IMR-90 (cell line): ENCODE measurements around the gene CCR9. TPM values are rescaled to one million over a fixed set of nuclear protein-coding genes. Genes with fewer than 3 reads are reported as not detected.

Source experiments
- ATAC-seq: fragments of 200-7000 bp; cut with Tn5 transposase; 2 replicates; pipeline ENCODE4 v1.9.1; 2020; ENCODE audit warnings: low read depth, mild to moderate bottlenecking, moderate library complexity
- BruUV-seq: library from RNA; stranded (reverse); fragments of 400-500 nt; replicated peaks from 2 replicates; lab custom pipeline; 2021; lab: Mats Ljungman, UMichigan
- CTCF ChIA-PET: fragments of 300-600 bp; formaldehyde crosslinking; extraction: SDS; loops from one replicate; lab custom pipeline; 2021; ENCODE audit warnings: antibody characterized with exemption; lab: Yijun Ruan, JAX
- POLR2A ChIA-PET: fragments of 300-600 bp; sonication (Branson Sonifier 250); formaldehyde crosslinking; loops from one replicate; lab custom pipeline; 2022; ENCODE audit warnings: antibody characterized with exemption; ENCODE audit not compliant: unreplicated experiment; lab: Charles Lee
- DNase-seq: peaks from one replicate; pipeline ENCODE4 v3.0.0; 2013
- H2AFZ ChIP-seq: replicated peaks from 2 replicates; pipeline ENCODE3; 2013; ENCODE audit warnings: low read length, mild to moderate bottlenecking; ENCODE audit not compliant: poor library complexity
- H2AK5ac ChIP-seq: 2 replicates; pipeline ENCODE4 v1.6.1; 2013; ENCODE audit warnings: low read depth, low read length, inconsistent platforms
- H2AK9ac ChIP-seq: replicated peaks from 2 replicates; pipeline ENCODE3; 2013; ENCODE audit warnings: mild to moderate bottlenecking, low read depth, low read length, moderate library complexity; ENCODE audit not compliant: poor library complexity
- H2BK120ac ChIP-seq: 2 replicates; pipeline ENCODE4 v1.6.1; 2013; ENCODE audit warnings: low read depth, low read length, inconsistent platforms
- H2BK15ac ChIP-seq: 3 replicates; pipeline ENCODE4 v1.6.1; 2013; ENCODE audit warnings: low read depth, low read length, inconsistent platforms
- H2BK20ac ChIP-seq: 2 replicates; pipeline ENCODE4 v1.6.1; 2013; ENCODE audit warnings: low read depth, mild to moderate bottlenecking, inconsistent platforms, low read length, moderate library complexity
- H2BK5ac ChIP-seq: 2 replicates; pipeline ENCODE4 v1.6.1; 2013; ENCODE audit warnings: mild to moderate bottlenecking, low read depth, low read length, inconsistent platforms; ENCODE audit not compliant: poor library complexity, severe bottlenecking
- H3K14ac ChIP-seq: replicated peaks from 2 replicates; pipeline ENCODE4 v1.6.1; 2013; ENCODE audit warnings: low read depth, low read length, inconsistent platforms
- H3K18ac ChIP-seq: 2 replicates; pipeline ENCODE4 v1.6.1; 2013; ENCODE audit warnings: low read depth, low read length, control low read depth
- H3K23ac ChIP-seq: 2 replicates; pipeline ENCODE4 v1.6.1; 2013; ENCODE audit warnings: low read depth, low read length, inconsistent platforms
- H3K27ac ChIP-seq: 2 replicates; pipeline ENCODE4 v1.5.1; 2013; ENCODE audit warnings: mild to moderate bottlenecking, control low read depth, low read length; ENCODE audit not compliant: insufficient read depth
- H3K27me3 ChIP-seq: 2 replicates; pipeline ENCODE4 v1.6.1; 2013; ENCODE audit warnings: low read length; ENCODE audit not compliant: control insufficient read depth, insufficient read depth
- H3K36me3 ChIP-seq: 2 replicates; pipeline ENCODE4 v1.6.1; 2013; ENCODE audit warnings: low read length, mixed read lengths; ENCODE audit not compliant: control insufficient read depth, insufficient read depth
- H3K4ac ChIP-seq: 2 replicates; pipeline ENCODE4 v1.6.1; 2013; ENCODE audit warnings: low read depth, low read length, inconsistent platforms
- H3K4me1 ChIP-seq: 2 replicates; pipeline ENCODE4 v1.6.1; 2013; ENCODE audit warnings: low read length, mixed read lengths; ENCODE audit not compliant: control insufficient read depth, insufficient read depth
- H3K4me2 ChIP-seq: 2 replicates; pipeline ENCODE4 v1.6.1; 2013; ENCODE audit warnings: low read depth, mild to moderate bottlenecking, control low read depth, low read length, moderate library complexity
- H3K4me3 ChIP-seq: 2 replicates; pipeline ENCODE4 v1.5.1; 2013; ENCODE audit warnings: low read depth, mild to moderate bottlenecking, control low read depth, low read length, moderate library complexity; ENCODE audit not compliant: insufficient read depth
- H3K56ac ChIP-seq: 2 replicates; pipeline ENCODE4 v1.6.1; 2013; ENCODE audit warnings: low read length, inconsistent platforms; ENCODE audit not compliant: insufficient read depth; ENCODE audit errors: extremely low read depth
- H3K79me1 ChIP-seq, 2 experiments: 2 replicates each; pipeline ENCODE4 v1.6.1; 2013; ENCODE audit warnings: low read length in 2 of 2, inconsistent platforms in 1 of 2, low read depth in 1 of 2
- H3K9ac ChIP-seq: 2 replicates; pipeline ENCODE4 v1.6.1; 2013; ENCODE audit warnings: low read depth, low read length, control low read depth
- H3K9me1 ChIP-seq: 2 replicates; pipeline ENCODE4 v1.6.1; 2013; ENCODE audit warnings: low read length, inconsistent platforms; ENCODE audit not compliant: insufficient read depth
- H3K9me3 ChIP-seq: 2 replicates; pipeline ENCODE4 v1.6.1; 2013; ENCODE audit warnings: low read length; ENCODE audit not compliant: control insufficient read depth, insufficient read depth
- H4K20me1 ChIP-seq: 2 replicates; pipeline ENCODE4 v1.6.1; 2013; ENCODE audit warnings: low read length, inconsistent platforms; ENCODE audit not compliant: insufficient read depth
- H4K5ac ChIP-seq: 2 replicates; pipeline ENCODE4 v1.6.1; 2013; ENCODE audit warnings: mild to moderate bottlenecking, low read depth, low read length, control low read depth
- H4K8ac ChIP-seq, 2 experiments: 2 replicates each; pipeline ENCODE4 v1.6.1; 2013; ENCODE audit warnings: low read depth in 2 of 2, low read length in 2 of 2, control low read depth in 1 of 2, inconsistent platforms in 1 of 2
- H4K91ac ChIP-seq: 2 replicates; pipeline ENCODE4 v1.6.1; 2013; ENCODE audit warnings: low read depth, low read length, inconsistent platforms; ENCODE audit not compliant: insufficient read depth
- BHLHE40 ChIP-seq: fragments of 150-350 bp; IDR thresholded peaks from 2 replicates; pipeline ENCODE4 v1.6.1; 2016; ENCODE audit warnings: mild to moderate bottlenecking, low read depth, low read length
- CEBPB ChIP-seq: IDR thresholded peaks from 2 replicates; pipeline ENCODE4 v1.6.1; 2012; ENCODE audit warnings: low read depth, low read length, improper control_type of control experiment
- CHD1 ChIP-seq: IDR thresholded peaks from 2 replicates; pipeline ENCODE4 v1.6.1; 2012; ENCODE audit warnings: low read depth, low read length, improper control_type of control experiment
- ELK1 ChIP-seq: fragments of 150-350 bp; IDR thresholded peaks from 2 replicates; pipeline ENCODE4 v1.6.1; 2016; ENCODE audit warnings: low read depth, mild to moderate bottlenecking, low read length, moderate library complexity, borderline replicate concordance
- FOS ChIP-seq: fragments of 150-350 bp; IDR thresholded peaks from 2 replicates; pipeline ENCODE4 v1.6.1; 2016; ENCODE audit warnings: low read depth, low read length
- MAFK ChIP-seq: IDR thresholded peaks from 2 replicates; pipeline ENCODE4 v1.6.1; 2012; ENCODE audit warnings: low read depth, low read length, improper control_type of control experiment
- MXI1 ChIP-seq: IDR thresholded peaks from 2 replicates; pipeline ENCODE4 v1.6.1; 2012; ENCODE audit warnings: low read depth, mild to moderate bottlenecking, low read length, moderate library complexity, borderline replicate concordance
- NFE2L2 ChIP-seq: fragments of 150-350 bp; IDR thresholded peaks from 2 replicates; pipeline ENCODE4 v1.6.1; 2016; ENCODE audit warnings: low read depth, mild to moderate bottlenecking, low read length
- RAD21 ChIP-seq: IDR thresholded peaks from 2 replicates; pipeline ENCODE4 v1.6.1; 2012; ENCODE audit warnings: low read length, improper control_type of control experiment
- RCOR1 ChIP-seq: IDR thresholded peaks from 2 replicates; pipeline ENCODE4 v1.6.1; 2012; ENCODE audit warnings: mild to moderate bottlenecking, low read length, improper control_type of control experiment; ENCODE audit not compliant: insufficient replicate concordance
- RFX5 ChIP-seq: IDR thresholded peaks from 2 replicates; pipeline ENCODE4 v1.8.0; 2012; ENCODE audit warnings: low read depth, mild to moderate bottlenecking, low read length, moderate library complexity
- SMC3 ChIP-seq: fragments of 150-350 bp; IDR thresholded peaks from 2 replicates; pipeline ENCODE4 v1.6.1; 2016; ENCODE audit warnings: low read depth, mild to moderate bottlenecking, antibody characterized with exemption, low read length, moderate library complexity
- USF2 ChIP-seq: fragments of 150-350 bp; IDR thresholded peaks from 2 replicates; pipeline ENCODE4 v1.6.1; 2017; ENCODE audit warnings: mild to moderate bottlenecking, antibody characterized with exemption, low read length, low read depth
- WGBS, 2 experiments: methylation state at CpG; one replicate each; pipeline versions ENCODE4 v1.1.5 to v1.1.7; 2013; ENCODE audit warnings: missing lambda C conversion rate in 2 of 2; ENCODE audit not compliant: insufficient read length in 1 of 2; ENCODE audit errors: extremely low coverage in 2 of 2; 5-methylcytosine and 5-hydroxymethylcytosine counted together
- dilution Hi-C: fragments of 300-500 bp; cut with HindIII; formaldehyde crosslinking; loops from one replicate; pipeline ENCODE4 v1.14.3; 2018; ENCODE audit warnings: low sequenced_read_pairs; ENCODE audit not compliant: unreplicated experiment
- in situ Hi-C: fragments of 300-500 bp; cut with MboI; formaldehyde crosslinking; loops from 3 replicates; pipeline ENCODE4 v1.14.3; 2019; ENCODE audit warnings: low sequenced_read_pairs, inconsistent platforms, mixed read lengths
- intact Hi-C: fragments of 100-400 bp; cut with micrococcal nuclease; formaldehyde crosslinking; loops from 2 replicates; pipeline ENCODE4 v1.10.0; 2022
- polyA plus RNA-seq, 3 experiments: library from polyadenylated mRNA; depleted of rRNA; stranded (reverse); fragments of >200 nt; gene quantifications; 2 replicates each; pipeline ENCODE4 v1.2.3, GENCODE V29; 2012; ENCODE audit warnings: low replicate concordance in 1 of 3
- total RNA-seq: library from RNA; depleted of rRNA; stranded (reverse); fragments of >200 nt; gene quantifications from 2 replicates; pipeline ENCODE4 v1.2.3, GENCODE V29; 2012
- TF ChIP-seq, protein P1 (sequence below): conservative IDR thresholded peaks from 2 replicates; pipeline ENCODE4 v1.5.1; 2012; ENCODE audit warnings: mild to moderate bottlenecking, low read depth, low read length, improper control_type of control experiment

CCR9 gene
- total and polyA plus RNA-seq, 2 of the 4 experiments (the other 2 are of a cell fraction) = not detected

GRCh38 chr3:45929042-45929679 is 42.8 kb downstream of the CCR9 start:
- Histone ChIP-seq H2BK5ac (no peak overlapping the region), H4K8ac (no peak overlapping the region), H3K56ac (no peak overlapping the region), H2AFZ (peak overlapping the region; percentile 68), H3K23ac (no peak overlapping the region), H2BK120ac (no peak overlapping the region), H3K27ac (no peak overlapping the region), H2AK9ac (peak overlapping the region; percentile 39), H3K79me1 (no peaks in the 10 kb centered on the region; a peak in 1 of 4 replicates), H3K14ac (no peak overlapping the region), H3K9me3 (no peaks in the 10 kb centered on the region), H3K4me1 (peaks cover 8% of the 10 kb centered on the region), H2BK20ac (no peak overlapping the region; the same call in 1 of the 2 replicates), H4K5ac (no peak overlapping the region), H3K4me3 (no peak overlapping the region), H3K4ac (0 out of 2 replicates have a peak overlapping the region, but pooled peaks have one; percentile 68), H4K91ac (no peak overlapping the region), H2AK5ac (peak overlapping the region; percentile 40; the same call in 1 of the 2 replicates), H3K18ac (no peak overlapping the region), H3K4me2 (no peak overlapping the region), H3K36me3 (peaks cover 29% of the 10 kb centered on the region), H3K9ac (no peak overlapping the region), H3K27me3 (no peaks in the 10 kb centered on the region), H3K9me1 (peaks cover 10% of the 10 kb centered on the region), H4K20me1 (peaks cover 4% of the 10 kb centered on the region; the same call in 1 of the 2 replicates), H2BK15ac (no peak overlapping the region)
- ATAC-seq = peak; percentile 93
- ChIA-PET POLR2A (interaction anchor here (0.6 kb wide), 1 partner anchor 168 kb away, joined by 3 read pairs; no protein-coding TSS in a partner anchor), CTCF (interaction anchor here (0.6 to 1.8 kb wide), 9 partner anchors 8 to 178 kb away, joined by 3 to 5 read pairs (median 3); partner anchors contain the start of gene LZTFL1)
- WGBS, 2 experiments = no CpG with 5 or more reads among the region's 9 CpGs
- dilution Hi-C loops (no loop called here), in situ Hi-C loops (loop anchor here (5.0 to 10.0 kb wide), 2 partner anchors 417 to 894 kb away; no protein-coding TSS in a partner anchor), intact Hi-C loops (loop anchor here (1.0 kb wide), 3 partner anchors 168 to 892 kb away; no protein-coding TSS in a partner anchor)
- peak; percentile 26 for DNase-seq
- BruUV-seq = no TSS peak
- TF ChIP-seq BHLHE40 = no peak
- no peak for TF ChIP-seq MXI1
- TF ChIP-seq RCOR1 = no peak
- no peak for TF ChIP-seq CEBPB
- peak; percentile 93 for TF ChIP-seq RAD21
- TF ChIP-seq USF2 = no peak
- no peak for TF ChIP-seq NFE2L2
- TF ChIP-seq MAFK = no peak
- TF ChIP-seq FOS = no peak
- TF ChIP-seq CHD1 = no peak
- TF ChIP-seq SMC3 = peak; percentile 94
- no peak for TF ChIP-seq RFX5
- TF ChIP-seq, protein P1, sequence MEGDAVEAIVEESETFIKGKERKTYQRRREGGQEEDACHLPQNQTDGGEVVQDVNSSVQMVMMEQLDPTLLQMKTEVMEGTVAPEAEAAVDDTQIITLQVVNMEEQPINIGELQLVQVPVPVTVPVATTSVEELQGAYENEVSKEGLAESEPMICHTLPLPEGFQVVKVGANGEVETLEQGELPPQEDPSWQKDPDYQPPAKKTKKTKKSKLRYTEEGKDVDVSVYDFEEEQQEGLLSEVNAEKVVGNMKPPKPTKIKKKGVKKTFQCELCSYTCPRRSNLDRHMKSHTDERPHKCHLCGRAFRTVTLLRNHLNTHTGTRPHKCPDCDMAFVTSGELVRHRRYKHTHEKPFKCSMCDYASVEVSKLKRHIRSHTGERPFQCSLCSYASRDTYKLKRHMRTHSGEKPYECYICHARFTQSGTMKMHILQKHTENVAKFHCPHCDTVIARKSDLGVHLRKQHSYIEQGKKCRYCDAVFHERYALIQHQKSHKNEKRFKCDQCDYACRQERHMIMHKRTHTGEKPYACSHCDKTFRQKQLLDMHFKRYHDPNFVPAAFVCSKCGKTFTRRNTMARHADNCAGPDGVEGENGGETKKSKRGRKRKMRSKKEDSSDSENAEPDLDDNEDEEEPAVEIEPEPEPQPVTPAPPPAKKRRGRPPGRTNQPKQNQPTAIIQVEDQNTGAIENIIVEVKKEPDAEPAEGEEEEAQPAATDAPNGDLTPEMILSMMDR = peak; percentile 79
- no peak for TF ChIP-seq ELK1
